H1 (cell line): ENCODE results near the gene NFE2L2.

Experiments
- RXRA ChIP-seq: IDR thresholded peaks from 2 replicates; pipeline ENCODE4 v1.6.1; 2011; ENCODE audit warnings: low read depth, mild to moderate bottlenecking, low read length, moderate library complexity; ENCODE audit not compliant: insufficient read depth
- SUZ12 ChIP-seq: fragments of 200-600 bp; sonication (generic); IDR thresholded peaks from 2 replicates; pipeline ENCODE4 v1.6.1; 2012; ENCODE audit warnings: mild to moderate bottlenecking, inconsistent platforms, low read length, moderate library complexity, mixed read lengths
- TAF1 ChIP-seq: IDR thresholded peaks from 2 replicates; pipeline ENCODE4 v1.6.1; 2011; ENCODE audit warnings: mild to moderate bottlenecking, low read depth, low read length
- ZNF274 ChIP-seq: IDR thresholded peaks from 2 replicates; pipeline ENCODE4 v1.7.0; 2012; ENCODE audit warnings: low read length, borderline replicate concordance; ENCODE audit errors: extremely low read depth
- TF ChIP-seq, protein P1 (sequence below), 3 experiments: IDR thresholded peaks; 1 replicate in 2 of 3; 2 replicates in 1 of 3; pipeline versions ENCODE4 v1.5.1 to v1.6.1; 2011; ENCODE audit warnings: low read length in 3 of 3, mild to moderate bottlenecking in 3 of 3, inconsistent platforms in 2 of 3, low read depth in 1 of 3, moderate library complexity in 1 of 3; ENCODE audit not compliant: insufficient read depth in 1 of 3; ENCODE audit errors: control extremely low read depth in 1 of 3

DNA sequence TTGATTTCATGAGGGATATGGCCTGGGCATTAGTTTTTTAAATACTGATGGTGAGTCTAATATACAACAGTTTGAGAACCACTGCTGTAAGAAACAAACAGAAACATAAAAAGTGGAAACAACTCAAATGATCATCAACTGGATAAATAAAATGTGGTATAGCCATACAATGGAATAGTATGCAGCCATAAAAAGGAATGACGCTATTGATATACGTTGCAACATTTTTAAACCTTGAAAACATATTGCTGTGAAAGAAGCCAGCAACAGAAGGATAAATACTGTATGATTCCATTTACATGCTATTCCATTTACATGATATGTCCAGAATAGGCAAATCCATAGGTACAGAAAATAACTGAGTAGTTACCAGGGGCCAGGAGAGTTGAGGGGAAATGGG is 6.5 kb downstream of the NFE2L2 start:
- no peak for TF ChIP-seq RXRA
- TF ChIP-seq, protein P1, sequence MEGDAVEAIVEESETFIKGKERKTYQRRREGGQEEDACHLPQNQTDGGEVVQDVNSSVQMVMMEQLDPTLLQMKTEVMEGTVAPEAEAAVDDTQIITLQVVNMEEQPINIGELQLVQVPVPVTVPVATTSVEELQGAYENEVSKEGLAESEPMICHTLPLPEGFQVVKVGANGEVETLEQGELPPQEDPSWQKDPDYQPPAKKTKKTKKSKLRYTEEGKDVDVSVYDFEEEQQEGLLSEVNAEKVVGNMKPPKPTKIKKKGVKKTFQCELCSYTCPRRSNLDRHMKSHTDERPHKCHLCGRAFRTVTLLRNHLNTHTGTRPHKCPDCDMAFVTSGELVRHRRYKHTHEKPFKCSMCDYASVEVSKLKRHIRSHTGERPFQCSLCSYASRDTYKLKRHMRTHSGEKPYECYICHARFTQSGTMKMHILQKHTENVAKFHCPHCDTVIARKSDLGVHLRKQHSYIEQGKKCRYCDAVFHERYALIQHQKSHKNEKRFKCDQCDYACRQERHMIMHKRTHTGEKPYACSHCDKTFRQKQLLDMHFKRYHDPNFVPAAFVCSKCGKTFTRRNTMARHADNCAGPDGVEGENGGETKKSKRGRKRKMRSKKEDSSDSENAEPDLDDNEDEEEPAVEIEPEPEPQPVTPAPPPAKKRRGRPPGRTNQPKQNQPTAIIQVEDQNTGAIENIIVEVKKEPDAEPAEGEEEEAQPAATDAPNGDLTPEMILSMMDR (IDR thresholded peaks at IDR 0.05; ENCODE audit: control extremely low read depth in 1 of 3, insufficient read depth in 1 of 3, low read depth in 1 of 3, low read length in 3 of 3): no peak
- TF ChIP-seq ZNF274: no peak
- no peak for TF ChIP-seq SUZ12
- TF ChIP-seq TAF1: no peak
